Erythroblast (primary cell): ENCODE data around the gene CRACDL.

Source experiments
- GATA1 ChIP-seq: IDR thresholded peaks from 2 replicates; pipeline ENCODE4 v1.6.1; 2011; ENCODE audit warnings: low read depth, mild to moderate bottlenecking, control low read depth, low read length, moderate library complexity
- POLR2A ChIP-seq: IDR thresholded peaks from 2 replicates; pipeline ENCODE4 v1.6.1; 2011; ENCODE audit warnings: mild to moderate bottlenecking, low read length

GRCh38 chr2:98875746-98876145 lies 60.3 kb downstream of the CRACDL start:
- TF ChIP-seq POLR2A, result no peak
- no peak for TF ChIP-seq GATA1
